Spleen (tissue), 11 donors: ENCODE measurements around the gene AKAP13. TPM values are rescaled to one million over a fixed set of nuclear protein-coding genes. Genes with fewer than 3 reads are reported as not detected.

Experiments used
- DNase-seq: peaks from one replicate; pipeline ENCODE4 v3.0.0-alpha.2; 2020
- H3K27ac ChIP-seq, 8 donors: fragments of 200-600 bp; sonication (generic) in 7 of 8; 1 replicate in 4 of 8; 2 replicates in 4 of 8; pipeline versions ENCODE4 v1.5.0 to v1.8.0; 2016 to 2021; ENCODE audit warnings: inconsistent platforms in 4 of 8, mild to moderate bottlenecking in 4 of 8, moderate library complexity in 1 of 8
- H3K27me3 ChIP-seq, 7 donors: fragments of 200-600 bp; sonication (generic) in 6 of 7; replicated peaks in 1 of 7; 1 replicate in 4 of 7; 2 replicates in 3 of 7; pipeline versions ENCODE4 v1.5.0 to v1.8.0; 2016 to 2021; ENCODE audit warnings: inconsistent platforms in 3 of 7, mild to moderate bottlenecking in 1 of 7
- H3K36me3 ChIP-seq, 6 donors: fragments of 200-600 bp; sonication (generic) in 5 of 6; 1 replicate in 4 of 6; 2 replicates in 2 of 6; pipeline versions ENCODE4 v1.5.0 to v1.8.0; 2016 to 2021; ENCODE audit warnings: inconsistent platforms in 2 of 6
- H3K4me1 ChIP-seq, 6 donors: fragments of 200-600 bp; sonication (generic) in 5 of 6; 1 replicate in 3 of 6; 2 replicates in 3 of 6; pipeline versions ENCODE4 v1.5.0 to v1.8.0; 2016 to 2021; ENCODE audit warnings: inconsistent platforms in 3 of 6
- H3K4me3 ChIP-seq, 8 donors: fragments of 200-600 bp; sonication (generic) in 7 of 8; 1 replicate in 4 of 8; 2 replicates in 4 of 8; pipeline versions ENCODE4 v1.5.0 to v1.8.0; 2016 to 2021; ENCODE audit warnings: inconsistent platforms in 4 of 8, mild to moderate bottlenecking in 4 of 8, moderate library complexity in 2 of 8
- H3K9me3 ChIP-seq, 8 donors: fragments of 200-600 bp; sonication (generic) in 7 of 8; 1 replicate in 4 of 8; 2 replicates in 4 of 8; pipeline versions ENCODE4 v1.5.0 to v1.8.0; 2016 to 2021; ENCODE audit warnings: inconsistent platforms in 4 of 8
- POLR2A ChIP-seq, 3 donors: fragments of 450-650 bp; IDR thresholded peaks; one replicate each; pipeline ENCODE4 v1.5.1; 2017; ENCODE audit warnings: antibody characterized with exemption in 3 of 3, mild to moderate bottlenecking in 1 of 3
- POLR2AphosphoS5 ChIP-seq, 3 donors: sonication (generic); formaldehyde crosslinking; IDR thresholded peaks; one replicate each; pipeline ENCODE4 v1.5.1; 2017; ENCODE audit warnings: antibody characterized with exemption in 3 of 3
- WGBS, 5 donors: extraction: QIAGEN DNeasy Blood & Tissue Kit in 3 of 5; methylation state at CpG; one replicate each; pipeline versions ENCODE4 v1.1.5 to v1.1.7; 2013 to 2018; 5-methylcytosine and 5-hydroxymethylcytosine counted together
- intact Hi-C: fragments of 100-400 bp; cut with DNase I; formaldehyde crosslinking; loops from one replicate; pipeline ENCODE4 v1.15.0; 2023; ENCODE audit warnings: low total_unique reads
- polyA plus RNA-seq, 3 donors: library from polyadenylated mRNA; stranded (reverse); fragments of 200-250 nt; gene quantifications; one replicate each; pipeline ENCODE4 v1.2.1, GENCODE V29; 2013
- total RNA-seq, 7 donors: library from RNA; depleted of rRNA in 3 of 7; stranded (reverse); fragments of >200 nt in 3 of 7; fragmentation: NEBNext Ultra II Directional in 4 of 7; extraction: Animal tissue kit (Norgen Biotek cat#: 25700) in 4 of 7; gene quantifications; one replicate each; pipeline versions ENCODE4 v1.1.0 to v1.2.1, GENCODE V29; 2016 to 2021
- TF ChIP-seq, protein P1 (sequence below), 11 experiments: fragments of 200-600 bp in 7 of 11; fragments of 450-650 bp in 4 of 11; sonication (generic) in 4 of 11; IDR thresholded peaks in 8 of 11; conservative IDR thresholded peaks in 3 of 11; 1 replicate in 7 of 11; 2 replicates in 4 of 11; pipeline versions ENCODE4 v1.4.0 to v1.8.0; 2016 to 2021; ENCODE audit warnings: antibody characterized with exemption in 11 of 11, inconsistent platforms in 4 of 11, mild to moderate bottlenecking in 1 of 11
- donor health status: healthy with polysubstance abuse.
- donor health status: DM: no; HTN: no; CAD: no; lungs with moderate emphysema.
- donor health status: DM: no; HTN: no; CAD: no.
- donor health status: Bipolar disorder and iron deficiency.
- donor health status: healthy.
- donor health status: DM: no; HTN: no; CAD: no.
- donor health status: DM: yes; HTN: yes; CAD: no.

Gene AKAP13
- total and polyA plus RNA-seq, 10 donors, result 35.4 to 413 (median 260) TPM

DNA sequence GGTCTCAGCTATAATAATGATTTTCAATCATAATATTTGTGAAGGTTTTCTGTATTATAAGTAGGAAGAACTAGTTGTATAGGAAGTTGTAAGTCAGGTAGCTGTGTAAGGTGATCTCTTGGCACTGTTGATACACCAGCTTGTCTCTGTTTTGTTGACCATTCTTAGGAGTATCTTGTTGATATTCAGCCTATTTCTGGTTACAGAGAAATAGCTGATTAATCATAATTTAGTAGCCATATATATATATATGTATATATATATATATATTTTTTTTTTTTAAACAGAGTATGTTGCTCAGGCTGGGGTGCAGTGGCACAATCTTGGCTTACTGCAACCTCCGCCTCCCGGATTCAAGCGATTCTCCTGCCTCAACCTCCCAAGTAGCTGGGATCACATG is 20.2 kb downstream of the AKAP13 start:
- 95 to 100% (median 98%) methylated on average over 3 of the region's 3 CpGs for WGBS, 5 donors
- Histone ChIP-seq H3K36me3 (no peaks in the 10 kb centered on the region), H3K4me1 (peaks cover 12 to 87% (median 66%) of the 10 kb centered on the region in 6 donors), H3K4me3 (no peak overlapping the region), H3K9me3 (no peaks in the 10 kb centered on the region), H3K27ac (peak overlapping the region in 1 of 8 donors; percentile 41), H3K27me3 (no peaks in the 10 kb centered on the region)
- DNase-seq, result no peak
- intact Hi-C loops, result no loop called here
- TF ChIP-seq POLR2AphosphoS5 (IDR thresholded peaks at IDR 0.05) (no peak), POLR2A (IDR thresholded peaks at IDR 0.05) (no peak)
- TF ChIP-seq, protein P1, sequence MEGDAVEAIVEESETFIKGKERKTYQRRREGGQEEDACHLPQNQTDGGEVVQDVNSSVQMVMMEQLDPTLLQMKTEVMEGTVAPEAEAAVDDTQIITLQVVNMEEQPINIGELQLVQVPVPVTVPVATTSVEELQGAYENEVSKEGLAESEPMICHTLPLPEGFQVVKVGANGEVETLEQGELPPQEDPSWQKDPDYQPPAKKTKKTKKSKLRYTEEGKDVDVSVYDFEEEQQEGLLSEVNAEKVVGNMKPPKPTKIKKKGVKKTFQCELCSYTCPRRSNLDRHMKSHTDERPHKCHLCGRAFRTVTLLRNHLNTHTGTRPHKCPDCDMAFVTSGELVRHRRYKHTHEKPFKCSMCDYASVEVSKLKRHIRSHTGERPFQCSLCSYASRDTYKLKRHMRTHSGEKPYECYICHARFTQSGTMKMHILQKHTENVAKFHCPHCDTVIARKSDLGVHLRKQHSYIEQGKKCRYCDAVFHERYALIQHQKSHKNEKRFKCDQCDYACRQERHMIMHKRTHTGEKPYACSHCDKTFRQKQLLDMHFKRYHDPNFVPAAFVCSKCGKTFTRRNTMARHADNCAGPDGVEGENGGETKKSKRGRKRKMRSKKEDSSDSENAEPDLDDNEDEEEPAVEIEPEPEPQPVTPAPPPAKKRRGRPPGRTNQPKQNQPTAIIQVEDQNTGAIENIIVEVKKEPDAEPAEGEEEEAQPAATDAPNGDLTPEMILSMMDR (IDR thresholded peaks at IDR 0.05 in 8 of 11, conservative IDR thresholded peaks at IDR 0.05 in 3 of 11), result no peak

GRCh38 chr15:85401108-85401774 is 20.8 kb downstream of the AKAP13 start:
- TF ChIP-seq POLR2A (IDR thresholded peaks at IDR 0.05), result no peak
- TF ChIP-seq, protein P1 (IDR thresholded peaks at IDR 0.05 in 8 of 11, conservative IDR thresholded peaks at IDR 0.05 in 3 of 11), result no peak
- TF ChIP-seq POLR2AphosphoS5 (IDR thresholded peaks at IDR 0.05), result no peak
- DNase-seq, result no peak
- Histone ChIP-seq H3K27me3 (no peaks in the 10 kb centered on the region), H3K4me3 (no peak overlapping the region), H3K27ac (peak overlapping the region in 4 of 8 donors; percentile 5 to 41 (median 17)), H3K36me3 (no peaks in the 10 kb centered on the region), H3K9me3 (no peaks in the 10 kb centered on the region), H3K4me1 (peaks cover 15 to 87% (median 72%) of the 10 kb centered on the region in 6 donors)
- WGBS, 5 donors, result 74 to 82% (median 76%) methylated on average over 4 of the region's 4 CpGs
- intact Hi-C loops, result no loop called here

GRCh38 chr15:85402195-85402881 is 21.9 kb downstream of the AKAP13 start:
- no peak overlapping the region for H3K4me3 ChIP-seq
- peak overlapping the region in 6 of 8 donors; percentile 5 to 41 (median 14) for H3K27ac ChIP-seq
- H3K27me3 ChIP-seq, result no peaks in the 10 kb centered on the region
- H3K4me1 ChIP-seq, result peaks cover 21 to 87% (median 76%) of the 10 kb centered on the region in 6 donors
- intact Hi-C loops, result no loop called here
- DNase-seq, result no peak
- WGBS, 5 donors, result 58 to 69% (median 62%) methylated on average over 5 of the region's 5 CpGs
- no peaks in the 10 kb centered on the region for H3K9me3 ChIP-seq
- no peaks in the 10 kb centered on the region for H3K36me3 ChIP-seq
- no peak for TF ChIP-seq POLR2AphosphoS5 (IDR thresholded peaks at IDR 0.05)
- no peak for TF ChIP-seq POLR2A (IDR thresholded peaks at IDR 0.05)
- TF ChIP-seq, protein P1 (IDR thresholded peaks at IDR 0.05 in 8 of 11, conservative IDR thresholded peaks at IDR 0.05 in 3 of 11), result no peak

- H3K4me3 ChIP-seq, result no peak overlapping the region
- 81 to 92% (median 85%) methylated on average over 5 of the region's 5 CpGs for WGBS, 5 donors
- intact Hi-C loops, result no loop called here
- H3K27me3 ChIP-seq, result no peaks in the 10 kb centered on the region
- H3K27ac ChIP-seq, result peak overlapping the region in 7 of 8 donors; percentile 18 to 81 (median 67)
- peaks cover 22 to 92% (median 80%) of the 10 kb centered on the region in 6 donors for H3K4me1 ChIP-seq
- no peaks in the 10 kb centered on the region for H3K36me3 ChIP-seq
- TF ChIP-seq, protein P1 (IDR thresholded peaks at IDR 0.05 in 8 of 11, conservative IDR thresholded peaks at IDR 0.05 in 3 of 11), result no peak
- DNase-seq, result no peak
- H3K9me3 ChIP-seq, result no peaks in the 10 kb centered on the region
These were observed 23.3 kb downstream of the AKAP13 start for GRCh38 chr15:85403745-85404144.
